Thyroid gland (tissue), 4 donors: ENCODE results near the gene RASA3. TPM values are rescaled to one million over a fixed set of nuclear protein-coding genes. Genes with fewer than 3 reads are reported as not detected.
"Not testable (repeated sequence)": the region's sequence is repeated elsewhere in the genome, so short reads cannot be mapped to it uniquely, and the experiment has no call there.

ENCODE experiments used
- DNase-seq, 2 donors: peaks; one replicate each; pipeline ENCODE4 v3.0.0-alpha.2; 2019
- H3K27ac ChIP-seq, 3 donors: fragments of 200-600 bp; sonication (generic); 1 replicate in 2 of 3; 2 replicates in 1 of 3; pipeline ENCODE4 v1.5.1; 2016 to 2019; ENCODE audit warnings: mild to moderate bottlenecking in 1 of 3, moderate library complexity in 1 of 3
- H3K27me3 ChIP-seq: fragments of 200-600 bp; sonication (generic); one replicate; pipeline ENCODE4 v1.5.1; 2019
- H3K36me3 ChIP-seq, 2 donors: fragments of 200-600 bp; sonication (generic); one replicate each; pipeline ENCODE4 v1.5.1; 2016 to 2019
- H3K4me1 ChIP-seq, 2 donors: fragments of 200-600 bp; sonication (generic); one replicate each; pipeline ENCODE4 v1.5.1; 2017 to 2019
- H3K4me3 ChIP-seq, 3 donors: fragments of 200-600 bp; sonication (generic); replicated peaks in 1 of 3; 1 replicate in 2 of 3; 2 replicates in 1 of 3; pipeline ENCODE4 v1.5.1; 2016; ENCODE audit warnings: mild to moderate bottlenecking in 1 of 3
- H3K9me3 ChIP-seq: fragments of 200-600 bp; sonication (generic); one replicate; pipeline ENCODE4 v1.5.1; 2017
- CTCF ChIP-seq, 6 experiments: fragments of 200-600 bp in 3 of 6; fragments of 450-650 bp in 3 of 6; sonication (generic) in 3 of 6; IDR thresholded peaks; one replicate each; pipeline ENCODE4 v1.5.1; 2016 to 2019; ENCODE audit warnings: antibody characterized with exemption in 6 of 6, mild to moderate bottlenecking in 2 of 6, inconsistent platforms in 1 of 6, moderate library complexity in 1 of 6
- POLR2A ChIP-seq, 2 donors: fragments of 450-650 bp; IDR thresholded peaks; one replicate each; pipeline ENCODE4 v1.6.1; 2017; ENCODE audit warnings: antibody characterized with exemption in 2 of 2, mild to moderate bottlenecking in 2 of 2, moderate library complexity in 1 of 2
- WGBS, 2 donors: methylation state at CpG; one replicate each; pipeline ENCODE4 v1.1.5; 2017; 5-methylcytosine and 5-hydroxymethylcytosine counted together
- intact Hi-C: fragments of 100-400 bp; cut with DNase I; formaldehyde crosslinking; loops from one replicate; pipeline ENCODE4 v1.15.1; 2023
- total RNA-seq, 4 donors: library from RNA; depleted of rRNA; stranded (reverse); fragments of >200 nt; gene quantifications; one replicate each; pipeline ENCODE4 v1.2.3, GENCODE V29; 2016

RASA3 gene
- total RNA-seq = 10 to 100 TPM; 22.3 to 32.3 (median 25.5) TPM

- Histone ChIP-seq H3K27ac (peak within 1 kb of the TSS; percentile 16 to 75 (median 52)), H3K4me3 (peak within 1 kb of the TSS; percentile 57 to 75 (median 62)), H3K4me1 (peaks cover 35 to 45% of the 10 kb centered on the region in 2 donors), H3K27me3 (no peaks in the 10 kb centered on the region), H3K36me3 (no peaks in the 10 kb centered on the region), H3K9me3 (no peaks in the 10 kb centered on the region)
- intact Hi-C loops = no loop called here
- WGBS, 2 donors = 0 to 1% methylated on average over 6 to 20 of the region's 81 CpGs
- TF ChIP-seq POLR2A (IDR thresholded peaks at IDR 0.05) (peak in 1 of 2 donors; percentile 85), CTCF (IDR thresholded peaks at IDR 0.05) (no peak)
- peak; percentile 81 for DNase-seq
Measured at GRCh38 chr13:114132419-114133121, at the start of gene RASA3. RASA3 (minus strand) TSS chr13:114132623; CDS start chr13:114132489, 134 bp downstream.

- intact Hi-C loops = no loop called here
- no peak within 1 kb of the TSS for H3K4me3 ChIP-seq
- no peak for DNase-seq
- no peak within 1 kb of the TSS for H3K27ac ChIP-seq
- no peaks in the 10 kb centered on the region for H3K27me3 ChIP-seq
- no peaks in the 10 kb centered on the region for H3K9me3 ChIP-seq
- no peaks in the 10 kb centered on the region for H3K36me3 ChIP-seq
- TF ChIP-seq POLR2A (IDR thresholded peaks at IDR 0.05) (no peak), CTCF (IDR thresholded peaks at IDR 0.05) (no peak)
- H3K4me1 ChIP-seq = peaks cover 4 to 6% of the 10 kb centered on the region in 2 donors
- 58 to 63% methylated on average over 13 of the region's 13 CpGs for WGBS, 2 donors
Measured at GRCh38 chr13:114179087-114179658, 46.8 kb upstream of the RASA3 start, which contains the start of gene CFAP97D2. CFAP97D2 (plus strand) TSS chr13:114179257; CDS start chr13:114179331, 74 bp downstream.

GRCh38 chr13:114177245-114178010, 45.0 kb upstream of the RASA3 start:
- no peak for DNase-seq
- Histone ChIP-seq H3K27me3 (no peaks in the 10 kb centered on the region), H3K4me3 (no peak overlapping the region), H3K27ac (no peak overlapping the region), H3K4me1 (peaks cover 4 to 6% of the 10 kb centered on the region in 2 donors), H3K36me3 (no peaks in the 10 kb centered on the region), H3K9me3 (no peaks in the 10 kb centered on the region)
- intact Hi-C loops = no loop called here
- no peak for TF ChIP-seq CTCF (IDR thresholded peaks at IDR 0.05)
- TF ChIP-seq POLR2A (IDR thresholded peaks at IDR 0.05) = no peak
- 75 to 78% methylated on average over 11 to 12 of the region's 12 CpGs for WGBS, 2 donors

GRCh38 chr13:114176359-114176902, 44.0 kb upstream of the RASA3 start:
- H3K4me1 ChIP-seq, H3K4me3 ChIP-seq, H3K27me3 ChIP-seq, H3K27ac ChIP-seq, H3K9me3 ChIP-seq, DNase-seq, H3K36me3 ChIP-seq, intact Hi-C loops: not testable (repeated sequence)
- 93% methylated on average over 6 to 9 of the region's 14 CpGs for WGBS, 2 donors

- intact Hi-C loops = no loop called here
- Histone ChIP-seq H3K36me3 (no peaks in the 10 kb centered on the region), H3K4me3 (no peak overlapping the region), H3K27me3 (no peaks in the 10 kb centered on the region), H3K9me3 (no peaks in the 10 kb centered on the region), H3K27ac (no peak overlapping the region), H3K4me1 (peaks cover 4 to 6% of the 10 kb centered on the region in 2 donors)
- DNase-seq = no peak
- WGBS, 2 donors = 75 to 80% methylated on average over 2 to 3 of the region's 3 CpGs
- no peak for TF ChIP-seq CTCF (IDR thresholded peaks at IDR 0.05)
- TF ChIP-seq POLR2A (IDR thresholded peaks at IDR 0.05) = no peak
Measured at GRCh38 chr13:114174529-114174961, 42.1 kb upstream of the RASA3 start.
